HepG2 (cell line): ENCODE measurements around the gene CITED2. TPM values are rescaled to one million over a fixed set of nuclear protein-coding genes. Genes with fewer than 3 reads are reported as not detected.

Experiments
- ATAC-seq: fragments of 200-7000 bp; cut with Tn5 transposase; 3 replicates; pipeline ENCODE4 v1.9.1; 2020; ENCODE audit warnings: mild to moderate bottlenecking, moderate library complexity
- BruUV-seq: library from RNA; stranded (reverse); fragments of 400-500 nt; replicated peaks from 2 replicates; lab custom pipeline; 2021; lab: Mats Ljungman, UMichigan
- CTCF ChIA-PET: fragments of 300-600 bp; formaldehyde crosslinking; extraction: SDS; loops from one replicate; lab custom pipeline; 2021; ENCODE audit warnings: low total read pairs, inconsistent platforms, low intra/inter-chr PET ratio; lab: Yijun Ruan, JAX
- POLR2A ChIA-PET: fragments of 350-600 bp; sonication (Branson Sonifier 250); formaldehyde crosslinking; loops from one replicate; lab custom pipeline; 2020; ENCODE audit warnings: antibody characterized with exemption, inconsistent platforms; lab: Yijun Ruan, JAX
- DNase-seq: peaks from one replicate; pipeline ENCODE4 v3.0.0-alpha.2; 2015; ENCODE audit warnings: low spot score
- FAIRE-seq: peaks from 3 replicates; lab custom pipeline; 2011; peaks lifted over from hg19 to GRCh38; lab: Jason Lieb, UNC
- H2AFZ ChIP-seq: one replicate; pipeline ENCODE4 v1.6.1; 2011; ENCODE audit warnings: low read length, inconsistent platforms
- H3K27ac ChIP-seq: fragments of 300-600 bp; 3 replicates; pipeline ENCODE4 v1.8.0; 2011; ENCODE audit warnings: mixed run types, mild to moderate bottlenecking, mixed read lengths, low read length, inconsistent platforms; ENCODE audit not compliant: insufficient read depth; ENCODE audit errors: extremely low read length
- H3K27me3 ChIP-seq, 2 experiments: fragments of 200-600 bp in 1 of 2; 2 replicates in 1 of 2; 3 replicates in 1 of 2; pipeline versions ENCODE4 v1.6.0 to v1.8.0; 2011; ENCODE audit warnings: low read length in 2 of 2, mild to moderate bottlenecking in 2 of 2, moderate library complexity in 2 of 2, inconsistent platforms in 1 of 2; ENCODE audit not compliant: insufficient read depth in 2 of 2, control insufficient read depth in 1 of 2
- H3K36me3 ChIP-seq, 2 experiments: fragments of 200-600 bp in 1 of 2; replicated peaks in 1 of 2; 2 replicates in 1 of 2; 3 replicates in 1 of 2; pipeline versions ENCODE4 v1.5.1 to v1.8.0; 2011; ENCODE audit warnings: low read length in 2 of 2, inconsistent platforms in 1 of 2; ENCODE audit not compliant: insufficient read depth in 2 of 2, control insufficient read depth in 1 of 2
- H3K4me1 ChIP-seq: 2 replicates; pipeline ENCODE4 v1.5.1; 2012; ENCODE audit warnings: low read length, inconsistent platforms; ENCODE audit not compliant: insufficient read depth
- H3K4me2 ChIP-seq: 2 replicates; pipeline ENCODE4 v1.6.0; 2011; ENCODE audit warnings: low read depth, low read length, inconsistent platforms
- H3K4me3 ChIP-seq, 3 experiments: fragments of 200-600 bp in 1 of 3; sonication (generic), shearing (Covaris generic) in 1 of 3; replicated peaks in 1 of 3; 2 replicates each; pipeline ENCODE4 v1.5.1; 2011 to 2016; ENCODE audit warnings: low read length in 3 of 3, inconsistent platforms in 2 of 3, low read depth in 2 of 3, mild to moderate bottlenecking in 2 of 3, control low read depth in 1 of 3, mixed read lengths in 1 of 3; ENCODE audit not compliant: insufficient read depth in 1 of 3
- H3K79me2 ChIP-seq: one replicate; pipeline ENCODE4 v1.6.1; 2011; ENCODE audit warnings: low read length, inconsistent platforms; ENCODE audit not compliant: insufficient read depth
- H3K9ac ChIP-seq: 2 replicates; pipeline ENCODE4 v1.6.0; 2011; ENCODE audit warnings: mild to moderate bottlenecking, low read depth, low read length, inconsistent platforms; ENCODE audit not compliant: insufficient read depth
- H3K9me3 ChIP-seq: 2 replicates; pipeline ENCODE4 v1.5.1; 2012; ENCODE audit warnings: mild to moderate bottlenecking, low read length
- H4K20me1 ChIP-seq: 2 replicates; pipeline ENCODE4 v1.6.0; 2011; ENCODE audit warnings: inconsistent platforms, mild to moderate bottlenecking, low read length, moderate library complexity; ENCODE audit not compliant: insufficient read depth
- ATF1 ChIP-seq: IDR thresholded peaks from 2 replicates; pipeline ENCODE4 v1.6.1; 2016; ENCODE audit warnings: mild to moderate bottlenecking, control low read depth
- IKZF1 ChIP-seq: fragments of 450-650 bp; IDR thresholded peaks from 2 replicates; pipeline ENCODE4 v1.7.1; 2016
- IRX3 ChIP-seq: sonication (generic); formaldehyde crosslinking; IDR thresholded peaks from 2 replicates; pipeline ENCODE4 v1.8.1; 2023; ENCODE audit warnings: mild to moderate bottlenecking, low read depth, missing genetic modification reagents, borderline replicate concordance
- JUND ChIP-seq: sonication (generic); formaldehyde crosslinking; IDR thresholded peaks from 2 replicates; pipeline ENCODE4 v1.8.0; 2022; ENCODE audit warnings: mild to moderate bottlenecking, missing genetic modification reagents
- MAFF ChIP-seq: IDR thresholded peaks from 2 replicates; pipeline ENCODE4 v1.6.1; 2011; ENCODE audit warnings: low read depth, low read length, improper control_type of control experiment
- MAFK ChIP-seq, 2 experiments: IDR thresholded peaks in 1 of 2; conservative IDR thresholded peaks in 1 of 2; 2 replicates each; pipeline ENCODE4 v1.6.1; 2011; ENCODE audit warnings: improper control_type of control experiment in 2 of 2, low read length in 2 of 2
- MEF2D ChIP-seq: sonication (generic); formaldehyde crosslinking; IDR thresholded peaks from 2 replicates; pipeline ENCODE4 v1.5.1; 2020; ENCODE audit warnings: mild to moderate bottlenecking, missing genetic modification reagents
- NFE2L2 ChIP-seq: fragments of 150-350 bp; IDR thresholded peaks from 2 replicates; pipeline ENCODE4 v1.6.1; 2014; ENCODE audit warnings: low read length
- PTBP1 ChIP-seq: fragments of 200-400 bp; formaldehyde crosslinking; IDR thresholded peaks from 2 replicates; pipeline ENCODE4 v1.6.1; 2018; ENCODE audit warnings: low read length, low read depth; ENCODE audit not compliant: poor library complexity, severe bottlenecking
- SYNCRIP ChIP-seq: fragments of 200-400 bp; formaldehyde crosslinking; IDR thresholded peaks from 2 replicates; pipeline ENCODE4 v1.6.1; 2018; ENCODE audit warnings: mild to moderate bottlenecking, low read depth, low read length; ENCODE audit not compliant: insufficient read depth
- TARDBP ChIP-seq: sonication (generic); formaldehyde crosslinking; IDR thresholded peaks from 2 replicates; pipeline ENCODE4 v1.8.0; 2022; ENCODE audit warnings: mild to moderate bottlenecking, missing genetic modification reagents
- ZNF180 ChIP-seq: sonication (generic); formaldehyde crosslinking; IDR thresholded peaks from 2 replicates; pipeline ENCODE4 v1.4.0; 2020; ENCODE audit warnings: low read depth, missing genetic modification reagents, borderline replicate concordance
- ZNF589 ChIP-seq: sonication (generic); formaldehyde crosslinking; conservative IDR thresholded peaks from 2 replicates; pipeline ENCODE4 v1.8.0; 2022; ENCODE audit warnings: mild to moderate bottlenecking, moderate library complexity, missing genetic modification reagents
- ZNF75D ChIP-seq: sonication (generic); formaldehyde crosslinking; IDR thresholded peaks from 2 replicates; pipeline ENCODE4 v1.8.1; 2023; ENCODE audit warnings: missing genetic modification reagents, mild to moderate bottlenecking, borderline replicate concordance
- WGBS: methylation state at CpG from one replicate; pipeline ENCODE4 v1.1.6; 2017; ENCODE audit warnings: low lambda C conversion rate; 5-methylcytosine and 5-hydroxymethylcytosine counted together
- in situ Hi-C: cut with HindIII; loops from 2 replicates; pipeline ENCODE4 v1.10.0; 2017; ENCODE audit warnings: low pct_unique_long_range_greater_than_20kb; ENCODE audit not compliant: extremely low pct_ligation_motif_present
- intact Hi-C: fragments of 100-400 bp; cut with micrococcal nuclease; formaldehyde crosslinking; loops from one replicate; pipeline ENCODE4 v1.10.0; 2022; ENCODE audit not compliant: unreplicated experiment
- polyA plus RNA-seq, 8 experiments: library from polyadenylated mRNA; depleted of rRNA in 3 of 8; stranded (reverse) in 7 of 8; unstranded in 1 of 8; fragments of >200 nt; fragmentation: Illumina TruSeq in 4 of 8; extraction: Trizol in 4 of 8; gene quantifications; 2 replicates each; pipeline versions ENCODE4 v1.2.1 to v1.2.3, GENCODE V29; 2011 to 2016; ENCODE audit warnings: low read depth in 4 of 8, missing spikeins in 1 of 8, mixed read lengths in 1 of 8; ENCODE audit not compliant: insufficient read depth in 1 of 8
- total RNA-seq, 5 experiments: library from RNA; depleted of rRNA; stranded (reverse); fragments of >200 nt; fragmentation: Illumina TruSeq; extraction: Trizol; gene quantifications; 2 replicates each; pipeline ENCODE4 v1.2.3, GENCODE V29; 2016; ENCODE audit warnings: low read depth in 1 of 5
- TF ChIP-seq, protein P1 (sequence below): sonication (generic); formaldehyde crosslinking; IDR thresholded peaks from 2 replicates; pipeline ENCODE4 v1.5.1; 2020; ENCODE audit warnings: missing genetic modification reagents, mild to moderate bottlenecking, borderline replicate concordance
- TF ChIP-seq, protein P2 (sequence below): sonication (generic); formaldehyde crosslinking; IDR thresholded peaks from 2 replicates; pipeline ENCODE4 v1.4.0; 2020; ENCODE audit warnings: missing genetic modification reagents, borderline replicate concordance
- TF ChIP-seq, protein P3 (sequence below): sonication (generic); formaldehyde crosslinking; IDR thresholded peaks from 2 replicates; pipeline ENCODE4 v1.4.0; 2020; ENCODE audit warnings: mild to moderate bottlenecking, missing genetic modification reagents

CITED2 gene
- total and polyA plus RNA-seq, 2 of the 13 experiments (the other 11 are each of a cell fraction or from before 2014, with no cell fraction given), result 17.6 to 57.2 TPM

DNA sequence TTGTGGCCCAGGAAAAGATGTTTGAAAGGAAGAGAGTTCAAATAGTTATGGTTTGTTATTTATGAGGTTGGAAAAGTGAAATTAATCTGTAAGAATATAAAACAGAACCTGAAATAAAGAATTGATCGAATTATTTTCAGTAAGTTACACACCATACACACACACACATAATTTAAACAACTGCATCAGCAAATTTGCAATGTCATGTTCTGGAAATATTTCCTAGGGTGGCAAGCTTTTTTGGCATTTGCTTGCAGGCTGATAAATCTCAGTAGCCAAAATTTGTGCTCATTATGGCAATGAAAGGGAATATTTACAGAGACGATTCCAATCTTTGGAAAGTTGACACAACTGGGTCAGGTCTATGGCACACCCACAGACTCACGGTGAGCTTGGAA, 9.5 kb downstream of the CITED2 start:
- ChIA-PET CTCF (interaction anchor here (0.8 to 2.1 kb wide), 5 partner anchors 146 to 549 kb away, joined by 4 to 13 read pairs (median 9); no protein-coding TSS in a partner anchor), POLR2A (interaction anchor here (1.5 kb wide), 1 partner anchor 10 kb away, joined by 3 read pairs; no protein-coding TSS in a partner anchor)
- TF ChIP-seq ATF1 (CRISPR knock-in tag), result no peak
- TF ChIP-seq, protein P1, sequence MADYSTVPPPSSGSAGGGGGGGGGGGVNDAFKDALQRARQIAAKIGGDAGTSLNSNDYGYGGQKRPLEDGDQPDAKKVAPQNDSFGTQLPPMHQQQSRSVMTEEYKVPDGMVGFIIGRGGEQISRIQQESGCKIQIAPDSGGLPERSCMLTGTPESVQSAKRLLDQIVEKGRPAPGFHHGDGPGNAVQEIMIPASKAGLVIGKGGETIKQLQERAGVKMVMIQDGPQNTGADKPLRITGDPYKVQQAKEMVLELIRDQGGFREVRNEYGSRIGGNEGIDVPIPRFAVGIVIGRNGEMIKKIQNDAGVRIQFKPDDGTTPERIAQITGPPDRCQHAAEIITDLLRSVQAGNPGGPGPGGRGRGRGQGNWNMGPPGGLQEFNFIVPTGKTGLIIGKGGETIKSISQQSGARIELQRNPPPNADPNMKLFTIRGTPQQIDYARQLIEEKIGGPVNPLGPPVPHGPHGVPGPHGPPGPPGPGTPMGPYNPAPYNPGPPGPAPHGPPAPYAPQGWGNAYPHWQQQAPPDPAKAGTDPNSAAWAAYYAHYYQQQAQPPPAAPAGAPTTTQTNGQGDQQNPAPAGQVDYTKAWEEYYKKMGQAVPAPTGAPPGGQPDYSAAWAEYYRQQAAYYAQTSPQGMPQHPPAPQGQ (CRISPR knock-in tag), result no peak
- no peak for TF ChIP-seq IKZF1
- TF ChIP-seq ZNF180 (CRISPR knock-in tag), result no peak
- no peak for TF ChIP-seq ZNF75D (CRISPR knock-in tag)
- TF ChIP-seq MEF2D (CRISPR knock-in tag), result no peak
- TF ChIP-seq, protein P2, sequence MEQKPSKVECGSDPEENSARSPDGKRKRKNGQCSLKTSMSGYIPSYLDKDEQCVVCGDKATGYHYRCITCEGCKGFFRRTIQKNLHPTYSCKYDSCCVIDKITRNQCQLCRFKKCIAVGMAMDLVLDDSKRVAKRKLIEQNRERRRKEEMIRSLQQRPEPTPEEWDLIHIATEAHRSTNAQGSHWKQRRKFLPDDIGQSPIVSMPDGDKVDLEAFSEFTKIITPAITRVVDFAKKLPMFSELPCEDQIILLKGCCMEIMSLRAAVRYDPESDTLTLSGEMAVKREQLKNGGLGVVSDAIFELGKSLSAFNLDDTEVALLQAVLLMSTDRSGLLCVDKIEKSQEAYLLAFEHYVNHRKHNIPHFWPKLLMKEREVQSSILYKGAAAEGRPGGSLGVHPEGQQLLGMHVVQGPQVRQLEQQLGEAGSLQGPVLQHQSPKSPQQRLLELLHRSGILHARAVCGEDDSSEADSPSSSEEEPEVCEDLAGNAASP (CRISPR knock-in tag), result no peak
- TF ChIP-seq NFE2L2, result peak; percentile 43; the same call in 1 of the 2 replicates
- no peak for TF ChIP-seq SYNCRIP
- TF ChIP-seq MAFF, result peak; percentile 72
- no peak for TF ChIP-seq PTBP1
- TF ChIP-seq, protein P3, sequence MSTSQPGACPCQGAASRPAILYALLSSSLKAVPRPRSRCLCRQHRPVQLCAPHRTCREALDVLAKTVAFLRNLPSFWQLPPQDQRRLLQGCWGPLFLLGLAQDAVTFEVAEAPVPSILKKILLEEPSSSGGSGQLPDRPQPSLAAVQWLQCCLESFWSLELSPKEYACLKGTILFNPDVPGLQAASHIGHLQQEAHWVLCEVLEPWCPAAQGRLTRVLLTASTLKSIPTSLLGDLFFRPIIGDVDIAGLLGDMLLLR, result no peak
- no peak for TF ChIP-seq ZNF589
- no peak for TF ChIP-seq TARDBP (CRISPR knock-in tag)
- TF ChIP-seq JUND (CRISPR knock-in tag), result no peak
- no peak for TF ChIP-seq IRX3 (CRISPR knock-in tag)
- TF ChIP-seq MAFK (conservative IDR thresholded peaks at IDR 0.05 in 1 of 2, IDR thresholded peaks at IDR 0.05 in 1 of 2; ENCODE audit: low read length in 2 of 2), result peak; percentile 80
- TF ChIP-seq, all 625 proteins: peak for 3

More for the DNA sequence above, 9.5 kb downstream of the CITED2 start:
- no peaks in the 10 kb centered on the region for H4K20me1 ChIP-seq
- peaks cover 26% of the 10 kb centered on the region for H3K4me1 ChIP-seq
- H3K27me3 ChIP-seq, result 0 out of 5 replicates have a peak, but pooled peaks cover 0 to 8% of the 10 kb centered on the region in 2 experiments
- FAIRE-seq (no peak), DNase-seq (no peak), ATAC-seq (no peak)
- H3K4me2 ChIP-seq, result no peak overlapping the region
- H3K27ac ChIP-seq, result no peak overlapping the region
- H2AFZ ChIP-seq, result no peak overlapping the region
- no peaks in the 10 kb centered on the region for H3K9me3 ChIP-seq
- H3K9ac ChIP-seq, result no peak overlapping the region
- BruUV-seq, result no TSS peak
- no peaks in the 10 kb centered on the region for H3K79me2 ChIP-seq
- 2% methylated on average over 3 of the region's 3 CpGs for WGBS
- no peaks in the 10 kb centered on the region for H3K36me3 ChIP-seq
- intact Hi-C loops (loop anchor here (1.0 to 5.0 kb wide), 6 partner anchors 146 to 772 kb away; no protein-coding TSS in a partner anchor), in situ Hi-C loops (loop anchor here (10.0 to 25.0 kb wide), 6 partner anchors 230 to 1547 kb away; partner anchors contain the start of gene HECA)
- no peak overlapping the region for H3K4me3 ChIP-seq
